H1 (cell line): ENCODE data around the gene NCK1. TPM values are rescaled to one million over a fixed set of nuclear protein-coding genes. Genes with fewer than 3 reads are reported as not detected.

Source experiments
- CTCF ChIA-PET: fragments of 300-600 bp; sonication (Branson Sonifier 250); formaldehyde crosslinking; loops from one replicate; lab custom pipeline; 2021; ENCODE audit not compliant: partially characterized antibody; lab: Charles Lee
- POLR2A ChIA-PET: fragments of 300-600 bp; sonication (Branson Sonifier 250); formaldehyde crosslinking; loops from one replicate; lab custom pipeline; 2021; ENCODE audit warnings: inconsistent platforms; ENCODE audit not compliant: partially characterized antibody; lab: Charles Lee
- DNase-seq, 2 experiments: peaks; one replicate each; pipeline versions ENCODE4 v3.0.0 to v3.0.0-alpha.2; 2010 to 2022; ENCODE audit warnings: low spot score in 2 of 2, low read depth in 1 of 2, mixed read lengths in 1 of 2
- FAIRE-seq: peaks from 2 replicates; lab custom pipeline; 2011; peaks lifted over from hg19 to GRCh38; lab: Jason Lieb, UNC
- H2AFZ ChIP-seq: 2 replicates; pipeline ENCODE4 v1.8.1; 2012; ENCODE audit warnings: low read length, inconsistent platforms
- H2AK5ac ChIP-seq: 2 replicates; pipeline ENCODE4 v1.6.1; 2013; ENCODE audit warnings: low read depth, low read length
- H2BK120ac ChIP-seq: replicated peaks from 2 replicates; pipeline ENCODE3; 2013; ENCODE audit warnings: low read depth, low read length, inconsistent platforms
- H2BK12ac ChIP-seq: 2 replicates; pipeline ENCODE4 v1.6.1; 2013; ENCODE audit warnings: low read depth, low read length
- H2BK15ac ChIP-seq: 2 replicates; pipeline ENCODE4 v1.6.1; 2013; ENCODE audit warnings: low read length
- H2BK20ac ChIP-seq: 2 replicates; pipeline ENCODE4 v1.6.1; 2013; ENCODE audit warnings: low read length
- H2BK5ac ChIP-seq: 2 replicates; pipeline ENCODE4 v1.6.1; 2013; ENCODE audit warnings: low read depth, low read length
- H3K14ac ChIP-seq: 2 replicates; pipeline ENCODE4 v1.6.1; 2013; ENCODE audit warnings: inconsistent platforms; ENCODE audit not compliant: insufficient read length
- H3K18ac ChIP-seq: 2 replicates; pipeline ENCODE4 v1.6.1; 2013; ENCODE audit warnings: low read length; ENCODE audit errors: extremely low read depth
- H3K23ac ChIP-seq: 2 replicates; pipeline ENCODE4 v1.6.1; 2013; ENCODE audit warnings: inconsistent platforms; ENCODE audit not compliant: insufficient read length
- H3K23me2 ChIP-seq: 2 replicates; pipeline ENCODE4 v1.6.1; 2013; ENCODE audit warnings: low read depth, low read length
- H3K27ac ChIP-seq: 2 replicates; pipeline ENCODE4 v1.6.1; 2011; ENCODE audit warnings: low read depth, low read length, inconsistent platforms
- H3K27me3 ChIP-seq, 4 experiments: replicated peaks in 1 of 4; 1 replicate in 1 of 4; 2 replicates in 3 of 4; pipeline versions ENCODE4 v1.6.1 to v1.8.1; 2011 to 2013; ENCODE audit warnings: low read length in 3 of 4, mild to moderate bottlenecking in 3 of 4, inconsistent platforms in 2 of 4, mixed read lengths in 2 of 4, moderate library complexity in 1 of 4; ENCODE audit not compliant: control insufficient read depth in 3 of 4, insufficient read depth in 3 of 4; ENCODE audit errors: extremely low read depth in 1 of 4
- H3K36me3 ChIP-seq, 4 experiments: 2 replicates each; pipeline versions ENCODE4 v1.6.1 to v1.8.1; 2011 to 2013; ENCODE audit warnings: mild to moderate bottlenecking in 4 of 4, low read length in 3 of 4, moderate library complexity in 2 of 4, control low read depth in 1 of 4, inconsistent platforms in 1 of 4; ENCODE audit not compliant: insufficient read depth in 4 of 4, control insufficient read depth in 2 of 4
- H3K4ac ChIP-seq: replicated peaks from 2 replicates; pipeline ENCODE3; 2013; ENCODE audit warnings: low read length, low read depth, mixed read lengths, inconsistent platforms; ENCODE audit not compliant: insufficient read length
- H3K4me1 ChIP-seq, 4 experiments: replicated peaks in 1 of 4; 1 replicate in 1 of 4; 2 replicates in 3 of 4; pipeline versions ENCODE4 v1.6.1 to v1.8.1; 2011 to 2013; ENCODE audit warnings: low read length in 3 of 4, inconsistent platforms in 2 of 4, mixed read lengths in 1 of 4; ENCODE audit not compliant: insufficient read depth in 4 of 4, control insufficient read depth in 3 of 4
- H3K4me2 ChIP-seq, 2 experiments: 2 replicates each; pipeline versions ENCODE4 v1.6.1 to v1.8.1; 2011 to 2013; ENCODE audit warnings: low read depth in 2 of 2, low read length in 2 of 2, control low read depth in 1 of 2, inconsistent platforms in 1 of 2, mild to moderate bottlenecking in 1 of 2; ENCODE audit not compliant: insufficient read depth in 1 of 2
- H3K4me3 ChIP-seq, 4 experiments: fragments of 200-600, 300-600 bp in 1 of 4; sonication (generic), shearing (Covaris generic), sonication (Bioruptor Twin) in 1 of 4; 2 replicates each; pipeline versions ENCODE4 v1.5.1 to v1.8.1; 2011 to 2016; ENCODE audit warnings: low read length in 4 of 4, low read depth in 3 of 4, control low read depth in 2 of 4, inconsistent platforms in 2 of 4, mild to moderate bottlenecking in 2 of 4, mixed read lengths in 1 of 4, moderate library complexity in 1 of 4; ENCODE audit not compliant: insufficient read depth in 2 of 4; ENCODE audit errors: extremely low read depth in 1 of 4
- H3K56ac ChIP-seq: replicated peaks from 2 replicates; pipeline ENCODE3; 2013; ENCODE audit warnings: low read depth, mild to moderate bottlenecking, mixed read lengths, low read length, inconsistent platforms; ENCODE audit not compliant: insufficient read length
- H3K79me1 ChIP-seq: 2 replicates; pipeline ENCODE4 v1.6.1; 2013; ENCODE audit warnings: low read depth, low read length, control low read depth
- H3K79me2 ChIP-seq, 2 experiments: 2 replicates each; pipeline versions ENCODE4 v1.6.1 to v1.8.1; 2012 to 2013; ENCODE audit warnings: low read length in 2 of 2, mild to moderate bottlenecking in 2 of 2, inconsistent platforms in 1 of 2; ENCODE audit not compliant: insufficient read depth in 2 of 2, control insufficient read depth in 1 of 2
- H3K9ac ChIP-seq, 4 experiments: replicated peaks in 1 of 4; 1 replicate in 1 of 4; 2 replicates in 3 of 4; pipeline versions ENCODE4 v1.6.1 to v1.8.1; 2011 to 2013; ENCODE audit warnings: low read depth in 3 of 4, low read length in 3 of 4, control low read depth in 2 of 4, mild to moderate bottlenecking in 2 of 4, moderate library complexity in 2 of 4, inconsistent platforms in 1 of 4; ENCODE audit errors: extremely low read depth in 1 of 4
- H3K9me3 ChIP-seq, 2 experiments: 2 replicates each; pipeline versions ENCODE4 v1.6.1 to v1.8.1; 2012 to 2013; ENCODE audit warnings: mild to moderate bottlenecking in 2 of 2, moderate library complexity in 2 of 2, control low read depth in 1 of 2, inconsistent platforms in 1 of 2, low read depth in 1 of 2, low read length in 1 of 2, mixed read lengths in 1 of 2; ENCODE audit not compliant: insufficient read depth in 2 of 2
- H4K20me1 ChIP-seq, 2 experiments: replicated peaks in 1 of 2; 2 replicates each; pipeline versions ENCODE3 to v1.8.1; 2011 to 2013; ENCODE audit warnings: inconsistent platforms in 2 of 2, low read length in 2 of 2, mild to moderate bottlenecking in 1 of 2; ENCODE audit not compliant: insufficient read depth in 2 of 2, control insufficient read depth in 1 of 2
- H4K5ac ChIP-seq: 2 replicates; pipeline ENCODE4 v1.6.1; 2013; ENCODE audit warnings: low read length, low read depth, mixed read lengths, inconsistent platforms; ENCODE audit not compliant: insufficient read length
- H4K8ac ChIP-seq: 2 replicates; pipeline ENCODE4 v1.8.0; 2013; ENCODE audit warnings: mild to moderate bottlenecking, moderate library complexity, low read length, inconsistent platforms; ENCODE audit not compliant: insufficient read depth; ENCODE audit errors: extremely low read depth
- H4K91ac ChIP-seq: replicated peaks from 2 replicates; pipeline ENCODE3; 2013; ENCODE audit warnings: low read length, mixed read lengths, inconsistent platforms; ENCODE audit not compliant: insufficient read length
- EP300 ChIP-seq, 2 experiments: IDR thresholded peaks; 1 replicate in 1 of 2; 2 replicates in 1 of 2; pipeline ENCODE4 v1.6.1; 2011 to 2012; ENCODE audit warnings: low read depth in 2 of 2, low read length in 2 of 2, mild to moderate bottlenecking in 2 of 2, borderline replicate concordance in 1 of 2, inconsistent platforms in 1 of 2, moderate library complexity in 1 of 2
- HDAC2 ChIP-seq, 2 experiments: fragments of 300-600 bp in 1 of 2; sonication (generic) in 1 of 2; IDR thresholded peaks; 2 replicates each; pipeline ENCODE4 v1.6.1; 2011 to 2012; ENCODE audit warnings: low read depth in 2 of 2, low read length in 2 of 2, mild to moderate bottlenecking in 2 of 2, moderate library complexity in 2 of 2, borderline replicate concordance in 1 of 2, inconsistent platforms in 1 of 2
- POLR2AphosphoS5 ChIP-seq: IDR thresholded peaks from 2 replicates; pipeline ENCODE4 v1.6.1; 2011; ENCODE audit warnings: low read depth, low read length
- SP4 ChIP-seq: IDR thresholded peaks from 2 replicates; pipeline ENCODE4 v1.6.1; 2012; ENCODE audit warnings: low read length, inconsistent platforms
- TBP ChIP-seq: IDR thresholded peaks from 2 replicates; pipeline ENCODE4 v1.6.1; 2011; ENCODE audit warnings: low read depth, low read length, improper control_type of control experiment
- WGBS, 2 experiments: shearing (Covaris generic) in 1 of 2; methylation state at CpG; one replicate each; pipeline versions ENCODE4 v1.1.6 to v1.1.7; 2013 to 2015; ENCODE audit warnings: low lambda C conversion rate in 2 of 2, mixed read lengths in 2 of 2, inconsistent platforms in 1 of 2, low coverage in 1 of 2, missing lambda C conversion rate in 1 of 2; ENCODE audit not compliant: insufficient replicate concordance in 2 of 2, insufficient coverage in 1 of 2, insufficient read length in 1 of 2; ENCODE audit errors: extremely low coverage in 1 of 2, missing lambda C conversion rate in 1 of 2; 5-methylcytosine and 5-hydroxymethylcytosine counted together
- polyA plus RNA-seq, 7 experiments: library from polyadenylated mRNA; depleted of rRNA in 3 of 7; stranded (reverse) in 5 of 7; unstranded in 2 of 7; fragments of >200 nt in 5 of 7; fragments of 200-250 nt in 2 of 7; gene quantifications; 1 replicate in 5 of 7; 2 replicates in 1 of 7; 4 replicates in 1 of 7; pipeline versions ENCODE4 v1.2.1 to v1.2.3, GENCODE V29; 2011 to 2013; ENCODE audit warnings: missing spikeins in 2 of 7, mixed read lengths in 2 of 7
- total RNA-seq: library from RNA; stranded (reverse); fragmentation: NEBNext Ultra II Directional; extraction: Animal tissue kit (Norgen Biotek cat#: 25700); gene quantifications from 2 replicates; pipeline ENCODE4 v1.2.1, GENCODE V29; 2021
- TF ChIP-seq, protein P1 (sequence below), 3 experiments: IDR thresholded peaks; 1 replicate in 2 of 3; 2 replicates in 1 of 3; pipeline versions ENCODE4 v1.5.1 to v1.6.1; 2011; ENCODE audit warnings: low read length in 3 of 3, mild to moderate bottlenecking in 3 of 3, inconsistent platforms in 2 of 3, low read depth in 1 of 3, moderate library complexity in 1 of 3; ENCODE audit not compliant: insufficient read depth in 1 of 3; ENCODE audit errors: control extremely low read depth in 1 of 3
- TF ChIP-seq, protein P2 (sequence below): IDR thresholded peaks from 2 replicates; pipeline ENCODE4 v1.6.1; 2011; ENCODE audit warnings: low read depth, mild to moderate bottlenecking, low read length; ENCODE audit not compliant: insufficient read depth

The NCK1 gene
- total and polyA plus RNA-seq, 2 of the 8 experiments (the other 6 are each of a cell fraction or from before 2014, with no cell fraction given) = 10.0 to 28.5 TPM

DNA sequence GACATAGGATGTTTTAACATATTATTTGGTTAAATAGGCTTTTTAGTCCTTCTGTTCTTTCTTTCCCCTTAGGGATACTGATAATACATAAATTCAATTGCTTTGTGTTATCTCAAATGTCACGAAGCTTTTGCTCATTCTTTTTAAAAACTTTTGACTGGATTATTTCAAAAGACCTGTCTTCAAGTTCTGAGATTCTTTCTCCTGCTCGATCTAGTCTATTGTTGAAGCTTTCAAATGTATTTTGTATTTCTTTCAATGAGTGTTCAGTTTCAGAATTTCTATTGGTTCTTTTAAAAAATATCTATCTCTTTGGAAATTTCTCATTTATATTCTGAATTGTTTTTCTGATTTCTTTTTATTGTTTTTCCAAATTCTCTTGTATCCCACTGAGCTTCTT lies 112.7 kb downstream of the NCK1 start:
- DNase-seq (no peak), FAIRE-seq (no peak)
- H3K27me3 ChIP-seq = no peaks in the 10 kb centered on the region
- H2AFZ ChIP-seq = no peak overlapping the region
- no peaks in the 10 kb centered on the region for H3K23me2 ChIP-seq
- no peak overlapping the region for H3K9ac ChIP-seq
- H3K23ac ChIP-seq = no peak overlapping the region
- no peak overlapping the region for H4K8ac ChIP-seq
- H2BK120ac ChIP-seq = no peak overlapping the region
- H4K91ac ChIP-seq = no peak overlapping the region
- H3K36me3 ChIP-seq = no peaks in the 10 kb centered on the region
- WGBS, 2 experiments = 42% methylated on average over 2 of the region's 2 CpGs; no CpG with 5 or more reads in 1 of the 2 experiments
- no peaks in the 10 kb centered on the region for H3K9me3 ChIP-seq
- no peak overlapping the region for H3K4ac ChIP-seq
- H3K4me2 ChIP-seq = no peak overlapping the region
- no peak overlapping the region for H3K27ac ChIP-seq
- H4K5ac ChIP-seq = no peak overlapping the region
- no peak overlapping the region for H2BK15ac ChIP-seq
- no peaks in the 10 kb centered on the region for H3K79me2 ChIP-seq
- no peak for TF ChIP-seq EP300 (IDR thresholded peaks at IDR 0.05; ENCODE audit: borderline replicate concordance in 1 of 2, low read depth in 2 of 2, low read length in 2 of 2)
- no peak for TF ChIP-seq SP4
- no peak for TF ChIP-seq POLR2AphosphoS5
- no peak for TF ChIP-seq HDAC2 (IDR thresholded peaks at IDR 0.05; ENCODE audit: borderline replicate concordance in 1 of 2, low read depth in 2 of 2, low read length in 2 of 2)
- TF ChIP-seq, protein P1, sequence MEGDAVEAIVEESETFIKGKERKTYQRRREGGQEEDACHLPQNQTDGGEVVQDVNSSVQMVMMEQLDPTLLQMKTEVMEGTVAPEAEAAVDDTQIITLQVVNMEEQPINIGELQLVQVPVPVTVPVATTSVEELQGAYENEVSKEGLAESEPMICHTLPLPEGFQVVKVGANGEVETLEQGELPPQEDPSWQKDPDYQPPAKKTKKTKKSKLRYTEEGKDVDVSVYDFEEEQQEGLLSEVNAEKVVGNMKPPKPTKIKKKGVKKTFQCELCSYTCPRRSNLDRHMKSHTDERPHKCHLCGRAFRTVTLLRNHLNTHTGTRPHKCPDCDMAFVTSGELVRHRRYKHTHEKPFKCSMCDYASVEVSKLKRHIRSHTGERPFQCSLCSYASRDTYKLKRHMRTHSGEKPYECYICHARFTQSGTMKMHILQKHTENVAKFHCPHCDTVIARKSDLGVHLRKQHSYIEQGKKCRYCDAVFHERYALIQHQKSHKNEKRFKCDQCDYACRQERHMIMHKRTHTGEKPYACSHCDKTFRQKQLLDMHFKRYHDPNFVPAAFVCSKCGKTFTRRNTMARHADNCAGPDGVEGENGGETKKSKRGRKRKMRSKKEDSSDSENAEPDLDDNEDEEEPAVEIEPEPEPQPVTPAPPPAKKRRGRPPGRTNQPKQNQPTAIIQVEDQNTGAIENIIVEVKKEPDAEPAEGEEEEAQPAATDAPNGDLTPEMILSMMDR (IDR thresholded peaks at IDR 0.05; ENCODE audit: control extremely low read depth in 1 of 3, insufficient read depth in 1 of 3, low read depth in 1 of 3, low read length in 3 of 3) = no peak
- TF ChIP-seq, protein P2, sequence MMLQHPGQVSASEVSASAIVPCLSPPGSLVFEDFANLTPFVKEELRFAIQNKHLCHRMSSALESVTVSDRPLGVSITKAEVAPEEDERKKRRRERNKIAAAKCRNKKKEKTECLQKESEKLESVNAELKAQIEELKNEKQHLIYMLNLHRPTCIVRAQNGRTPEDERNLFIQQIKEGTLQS = no peak
- no peak for TF ChIP-seq TBP
- H2AK5ac ChIP-seq = no peak overlapping the region
- H3K14ac ChIP-seq = no peak overlapping the region
- H3K18ac ChIP-seq = no peak overlapping the region
- H3K4me3 ChIP-seq = no peak overlapping the region
- no peak overlapping the region for H2BK12ac ChIP-seq
- no peaks in the 10 kb centered on the region for H4K20me1 ChIP-seq
- no peak overlapping the region for H2BK20ac ChIP-seq
- H3K4me1 ChIP-seq = no peaks in the 10 kb centered on the region
- POLR2A ChIA-PET = no interaction called here
- H3K79me1 ChIP-seq = peaks cover 4% of the 10 kb centered on the region; the same call in 1 of the 2 replicates
- no peak overlapping the region for H3K56ac ChIP-seq
- CTCF ChIA-PET = interaction anchor here (0.7 kb wide), 1 partner anchor 9 kb away, joined by 3 read pairs; no protein-coding TSS in a partner anchor
- H2BK5ac ChIP-seq = no peak overlapping the region
